GM11168 (cell line): ENCODE data around the gene SLC22A25.
"Not testable (repeated sequence)": the region's sequence is repeated elsewhere in the genome, so short reads cannot be mapped to it uniquely, and the experiment has no call there.

Source experiments
- in situ Hi-C: fragments of 300-500 bp; cut with MboI; formaldehyde crosslinking; loops from one replicate; pipeline ENCODE4 v1.12.0; 2022; ENCODE audit warnings: low sequenced_read_pairs; ENCODE audit not compliant: unreplicated experiment

The SLC22A25 gene

GRCh38 chr11:63243533-63243932 lies at the start of gene SLC22A25:
SLC22A25 (minus strand) TSS chr11:63243599; CDS start chr11:63229652, 13,947 bp downstream.
- in situ Hi-C loops: no loop called here

GRCh38 chr11:63290285-63290684 lies 46.9 kb upstream of the SLC22A25 start:
- in situ Hi-C loops: no loop called here

GRCh38 chr11:63289658-63290057 lies 46.3 kb upstream of the SLC22A25 start:
- in situ Hi-C loops: no loop called here

- in situ Hi-C loops: no loop called here
Measured at GRCh38 chr11:63282579-63282978, 39.2 kb upstream of the SLC22A25 start.

- in situ Hi-C loops: no loop called here
Measured at GRCh38 chr11:63280920-63281319, 37.5 kb upstream of the SLC22A25 start.

GRCh38 chr11:63277345-63277943 lies 34.0 kb upstream of the SLC22A25 start:
- in situ Hi-C loops: no loop called here

GRCh38 chr11:63274776-63275175 lies 31.4 kb upstream of the SLC22A25 start:
- in situ Hi-C loops: no loop called here

GRCh38 chr11:63273685-63274084 lies 30.3 kb upstream of the SLC22A25 start:
- in situ Hi-C loops: no loop called here

GRCh38 chr11:63262547-63262946 lies 19.1 kb upstream of the SLC22A25 start:
- in situ Hi-C loops: no loop called here

GRCh38 chr11:63251312-63251711 lies 7.9 kb upstream of the SLC22A25 start:
- in situ Hi-C loops: no loop called here

GRCh38 chr11:63250162-63251050 lies 7.0 kb upstream of the SLC22A25 start:
- in situ Hi-C loops: no loop called here

- in situ Hi-C loops: no loop called here
Measured at GRCh38 chr11:63248966-63249365, 5.6 kb upstream of the SLC22A25 start.

- in situ Hi-C loops: not testable (repeated sequence)
Measured at GRCh38 chr11:63247237-63248002, 4.0 kb upstream of the SLC22A25 start.

GRCh38 chr11:63246045-63246444 lies 2.6 kb upstream of the SLC22A25 start:
- in situ Hi-C loops: no loop called here

- in situ Hi-C loops: no loop called here
Measured at GRCh38 chr11:63244862-63245261, 1.5 kb upstream of the SLC22A25 start.

- in situ Hi-C loops: no loop called here
Measured at GRCh38 chr11:63242089-63242781, 1.2 kb downstream of the SLC22A25 start.

- in situ Hi-C loops: no loop called here
Measured at GRCh38 chr11:63240791-63241379, 2.5 kb downstream of the SLC22A25 start.

GRCh38 chr11:63240098-63240497 lies 3.3 kb downstream of the SLC22A25 start:
- in situ Hi-C loops: no loop called here

- in situ Hi-C loops: no loop called here
Measured at GRCh38 chr11:63239254-63239653, 4.1 kb downstream of the SLC22A25 start.

- in situ Hi-C loops: no loop called here
Measured at GRCh38 chr11:63237413-63237812, 6.0 kb downstream of the SLC22A25 start.
